BJ (cell line): ENCODE measurements around the gene MS4A10. TPM values are rescaled to one million over a fixed set of nuclear protein-coding genes. Genes with fewer than 3 reads are reported as not detected.
A peak's percentile ranks its signal among the peaks of the same experiment; 100 is the strongest.

Experiments used
- CTCF ChIA-PET: fragments of 350-600 bp; formaldehyde crosslinking; extraction: SDS; loops from one replicate; lab custom pipeline; 2021; ENCODE audit warnings: antibody characterized with exemption, inconsistent platforms; lab: Yijun Ruan, JAX
- POLR2A ChIA-PET: fragments of 300-600 bp; sonication (Branson Sonifier 250); formaldehyde crosslinking; extraction: SDS; loops from one replicate; lab custom pipeline; 2021; ENCODE audit warnings: antibody characterized with exemption; lab: Charles Lee
- DNase-seq: peaks from one replicate; pipeline ENCODE4 v3.0.0-alpha.2; 2011; ENCODE audit warnings: low read depth
- H3K27me3 ChIP-seq: 2 replicates; pipeline ENCODE4 v1.6.0; 2011; ENCODE audit warnings: low read length; ENCODE audit not compliant: control insufficient read depth, insufficient read depth
- H3K36me3 ChIP-seq: 2 replicates; pipeline ENCODE4 v1.5.1; 2011; ENCODE audit warnings: low read length; ENCODE audit not compliant: control insufficient read depth, insufficient read depth
- H3K4me3 ChIP-seq: 2 replicates; pipeline ENCODE4 v1.5.1; 2011; ENCODE audit warnings: low read depth, mild to moderate bottlenecking, control low read depth, low read length
- polyA plus RNA-seq: library from polyadenylated mRNA; depleted of rRNA; stranded (reverse); fragments of >200 nt; gene quantifications from 2 replicates; pipeline ENCODE4 v1.2.3, GENCODE V29; 2011
- TF ChIP-seq, protein P1 (sequence below): IDR thresholded peaks from 2 replicates; pipeline ENCODE4 v1.5.1; 2011; ENCODE audit warnings: low read depth, mild to moderate bottlenecking, control low read depth, inconsistent platforms, low read length, moderate library complexity; ENCODE audit not compliant: insufficient read depth

Gene MS4A10
- polyA plus RNA-seq, 1 experiment = not detected

DNA sequence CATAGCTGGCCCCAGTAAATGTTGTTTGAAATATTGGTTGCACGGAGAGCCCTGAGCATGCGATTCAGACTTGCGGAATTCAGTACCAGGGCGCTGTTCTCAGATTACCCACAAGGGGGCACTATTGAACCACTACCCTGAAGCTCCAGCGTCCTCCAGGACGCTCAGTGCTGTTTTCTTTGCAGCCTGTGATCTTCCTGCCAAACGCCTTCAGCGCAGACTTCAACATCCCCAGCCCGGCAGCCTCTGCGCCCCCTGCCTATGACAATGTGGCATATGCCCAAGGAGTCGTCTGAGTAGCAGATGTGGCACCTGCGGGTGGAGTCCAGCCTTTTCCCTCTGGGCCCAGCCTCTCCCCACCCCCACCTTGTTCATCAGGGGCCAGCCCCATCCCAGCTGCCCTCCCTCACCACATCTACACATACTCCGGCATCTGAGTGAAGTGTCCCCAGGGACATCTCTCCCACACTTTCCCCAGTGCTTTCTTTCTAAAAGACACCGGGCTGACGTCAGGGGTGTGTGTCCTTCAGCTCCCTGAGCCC, 9.6 kb upstream of the MS4A10 start:
- Histone ChIP-seq H3K4me3 (no peak overlapping the region), H3K36me3 (no peaks in the 10 kb centered on the region), H3K27me3 (peaks cover 1% of the 10 kb centered on the region; the same call in 1 of the 2 replicates)
- TF ChIP-seq, protein P1, sequence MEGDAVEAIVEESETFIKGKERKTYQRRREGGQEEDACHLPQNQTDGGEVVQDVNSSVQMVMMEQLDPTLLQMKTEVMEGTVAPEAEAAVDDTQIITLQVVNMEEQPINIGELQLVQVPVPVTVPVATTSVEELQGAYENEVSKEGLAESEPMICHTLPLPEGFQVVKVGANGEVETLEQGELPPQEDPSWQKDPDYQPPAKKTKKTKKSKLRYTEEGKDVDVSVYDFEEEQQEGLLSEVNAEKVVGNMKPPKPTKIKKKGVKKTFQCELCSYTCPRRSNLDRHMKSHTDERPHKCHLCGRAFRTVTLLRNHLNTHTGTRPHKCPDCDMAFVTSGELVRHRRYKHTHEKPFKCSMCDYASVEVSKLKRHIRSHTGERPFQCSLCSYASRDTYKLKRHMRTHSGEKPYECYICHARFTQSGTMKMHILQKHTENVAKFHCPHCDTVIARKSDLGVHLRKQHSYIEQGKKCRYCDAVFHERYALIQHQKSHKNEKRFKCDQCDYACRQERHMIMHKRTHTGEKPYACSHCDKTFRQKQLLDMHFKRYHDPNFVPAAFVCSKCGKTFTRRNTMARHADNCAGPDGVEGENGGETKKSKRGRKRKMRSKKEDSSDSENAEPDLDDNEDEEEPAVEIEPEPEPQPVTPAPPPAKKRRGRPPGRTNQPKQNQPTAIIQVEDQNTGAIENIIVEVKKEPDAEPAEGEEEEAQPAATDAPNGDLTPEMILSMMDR = peak; percentile 92
- POLR2A ChIA-PET = interaction anchor here (0.5 kb wide), 1 partner anchor 978 kb away, joined by 3 read pairs; no protein-coding TSS in a partner anchor
- DNase-seq = peak; percentile 50
- CTCF ChIA-PET = interaction anchor here (0.8 to 6.8 kb wide), 25 partner anchors 9 to 412 kb away, joined by 3 to 39 read pairs (median 4); partner anchors contain the start of genes MS4A10 and MS4A15

DNA sequence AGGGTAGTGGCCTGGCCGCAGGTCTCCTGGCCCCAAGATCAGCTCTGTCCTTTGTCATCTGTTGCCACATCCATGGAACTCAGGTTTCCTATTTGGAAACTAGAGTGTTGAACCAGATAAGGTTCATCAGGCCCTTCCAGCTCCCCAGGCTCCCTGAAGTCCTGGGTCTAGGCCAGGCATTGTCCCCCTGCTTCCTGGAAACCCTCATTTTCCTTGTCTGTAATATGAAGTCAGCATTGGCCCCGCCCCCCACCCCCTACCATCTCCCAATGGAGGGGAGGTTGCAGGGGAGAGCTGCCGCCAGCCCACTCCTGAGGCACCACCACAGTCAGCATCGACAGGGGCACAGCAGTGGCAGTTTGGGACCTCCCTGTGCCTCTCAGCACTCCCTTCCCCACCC, 9.0 kb upstream of the MS4A10 start:
- DNase-seq = no peak
- peaks cover 1% of the 10 kb centered on the region; the same call in 1 of the 2 replicates for H3K27me3 ChIP-seq
- H3K4me3 ChIP-seq = no peak overlapping the region
- POLR2A ChIA-PET = no interaction called here
- CTCF ChIA-PET = interaction anchor here (0.7 to 6.8 kb wide), 18 partner anchors 10 to 130 kb away, joined by 3 to 39 read pairs (median 6); partner anchors contain the start of gene MS4A10
- H3K36me3 ChIP-seq = no peaks in the 10 kb centered on the region
- TF ChIP-seq, protein P1 = no peak

DNA sequence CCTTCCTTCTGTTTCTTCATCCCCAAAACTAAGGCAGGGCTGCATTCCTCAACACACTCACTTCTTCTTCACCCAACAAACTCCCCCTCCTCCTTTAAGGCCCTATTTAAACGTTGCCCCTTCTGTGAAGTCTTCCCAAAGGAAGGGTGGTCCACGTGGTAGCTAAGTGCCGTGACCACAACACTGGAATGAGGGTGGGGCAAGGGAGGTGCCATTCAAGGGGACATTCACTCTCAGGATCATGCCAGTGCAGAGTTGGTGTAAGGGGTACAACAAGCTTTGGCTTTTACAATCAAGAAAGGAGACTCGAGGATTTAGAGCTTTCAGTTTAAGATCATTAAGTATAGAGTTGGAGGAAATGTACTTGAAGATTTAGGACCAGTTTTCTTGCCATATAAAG, 8.0 kb upstream of the MS4A10 start:
- ChIA-PET POLR2A (no interaction called here), CTCF (interaction anchor here (0.8 to 6.8 kb wide), 8 partner anchors 9 to 121 kb away, joined by 3 to 39 read pairs (median 10); partner anchors contain the start of gene MS4A10)
- H3K36me3 ChIP-seq = no peaks in the 10 kb centered on the region
- TF ChIP-seq, protein P1 = no peak
- DNase-seq = no peak
- no peak overlapping the region for H3K4me3 ChIP-seq
- H3K27me3 ChIP-seq = peaks cover 1% of the 10 kb centered on the region; the same call in 1 of the 2 replicates

DNA sequence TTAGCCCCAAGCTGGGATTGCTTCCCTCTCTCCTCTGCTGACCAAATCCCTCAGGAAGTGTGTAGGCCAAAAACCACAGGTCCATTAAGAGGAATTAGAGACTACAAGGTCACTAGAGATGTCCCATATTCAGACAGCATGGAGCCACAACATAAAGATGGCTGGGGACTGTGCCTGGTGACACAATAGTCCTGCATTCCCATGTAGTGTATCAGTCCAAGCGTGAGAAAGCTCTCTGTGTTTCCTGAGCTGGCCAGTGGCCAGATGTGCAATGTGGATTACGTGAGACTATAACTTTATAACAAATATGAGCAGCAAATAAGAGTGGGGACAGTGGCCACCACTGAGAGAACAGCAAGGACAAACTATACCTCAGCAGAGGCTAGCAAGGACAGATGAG, 7.6 kb upstream of the MS4A10 start:
- ChIA-PET POLR2A (no interaction called here), CTCF (interaction anchor here (0.8 to 6.8 kb wide), 9 partner anchors 8 to 121 kb away, joined by 3 to 39 read pairs (median 7); partner anchors contain the start of gene MS4A10)
- no peak overlapping the region for H3K4me3 ChIP-seq
- peak; percentile 47 for DNase-seq
- no peaks in the 10 kb centered on the region for H3K36me3 ChIP-seq
- H3K27me3 ChIP-seq = peaks cover 1% of the 10 kb centered on the region; the same call in 1 of the 2 replicates
- TF ChIP-seq, protein P1 = no peak

DNA sequence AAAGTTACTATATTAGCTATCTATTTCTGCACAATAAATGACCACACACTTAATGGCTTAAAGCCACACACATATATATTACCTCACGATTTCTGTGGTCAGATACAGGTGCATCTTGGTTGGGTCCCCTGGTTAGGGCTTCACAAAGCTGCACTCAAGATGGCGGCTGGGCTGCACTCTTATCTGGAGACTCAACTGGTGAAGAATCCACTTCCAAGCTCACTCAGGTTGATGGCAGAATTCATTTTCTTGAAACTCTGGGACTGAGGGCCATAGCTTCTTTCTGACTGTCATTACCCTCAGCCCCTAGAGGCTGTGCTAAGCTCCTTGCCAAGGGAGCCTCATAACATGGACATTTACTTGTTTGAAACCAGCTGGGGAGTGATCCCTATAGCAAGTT, 5.1 kb upstream of the MS4A10 start:
- H3K36me3 ChIP-seq = no peaks in the 10 kb centered on the region
- DNase-seq = no peak
- peaks cover 1% of the 10 kb centered on the region; the same call in 1 of the 2 replicates for H3K27me3 ChIP-seq
- POLR2A ChIA-PET = no interaction called here
- CTCF ChIA-PET = interaction anchor here (0.8 kb wide), 1 partner anchor 15 kb away, joined by 3 read pairs; no protein-coding TSS in a partner anchor
- H3K4me3 ChIP-seq = no peak overlapping the region
- TF ChIP-seq, protein P1 = no peak
